ENCODE data around the gene RAPGEF1.

Gene RAPGEF1

DNA sequence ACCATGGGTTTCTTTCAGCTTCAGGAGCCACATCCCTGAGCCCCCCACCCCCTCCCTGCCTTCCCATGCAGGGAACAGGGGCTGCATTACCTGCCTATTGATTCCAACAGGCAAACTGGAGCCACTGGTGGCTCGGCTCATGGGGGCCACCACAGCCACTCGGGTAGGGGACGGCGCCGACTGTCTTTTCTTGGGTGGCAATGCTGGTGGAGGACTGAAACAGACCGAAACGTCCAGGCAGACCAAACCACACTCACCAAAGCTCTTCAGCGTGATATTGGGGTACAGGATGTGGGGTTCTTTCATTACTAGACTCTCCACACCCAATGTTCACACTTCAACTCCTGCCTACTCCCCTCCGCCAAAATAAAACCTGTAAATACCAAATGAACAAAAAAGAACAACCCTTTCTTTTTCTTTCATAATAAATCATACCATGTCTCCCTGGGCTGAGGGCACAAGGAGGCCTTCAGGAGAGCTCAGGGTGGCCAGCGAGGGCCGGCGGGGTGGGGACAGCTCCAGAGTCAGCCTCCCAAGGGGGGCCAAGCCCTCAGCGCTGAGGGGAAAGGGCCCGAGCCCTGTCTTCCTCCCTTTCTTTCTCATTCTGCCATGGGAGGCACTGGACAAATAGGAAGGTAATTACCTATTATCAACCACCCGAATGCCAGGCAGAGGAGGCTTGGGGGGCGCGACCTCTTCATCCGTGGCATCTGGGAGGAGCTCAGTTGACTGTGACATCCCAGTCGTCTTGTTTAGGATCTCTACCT lies 111.2 kb downstream of the RAPGEF1 start:
- Histone ChIP-seq H3K36me3 (ENCODE audit: low read length) (peaks cover 4% of the 10 kb centered on the region; the same call in 1 of the 2 replicates), H3K9ac (ENCODE audit: low read length) (no peak overlapping the region), H2AFZ (ENCODE audit: low read depth, low read length, severe bottlenecking) (no peak overlapping the region), H3K27me3 (ENCODE audit: low read length) (no peaks in the 10 kb centered on the region), H3K4me2 (ENCODE audit: low read depth, low read length, poor library complexity, severe bottlenecking) (no peak overlapping the region), H3K9me2 (replicated peaks; ENCODE audit: insufficient read depth, low read length) (no peaks in the 10 kb centered on the region), H3F3A (ENCODE audit: insufficient read depth) (peaks cover 7% of the 10 kb centered on the region; the same call in 1 of the 2 replicates), H3K79me2 (ENCODE audit: insufficient read depth, low read length) (no peaks in the 10 kb centered on the region), H4K20me1 (ENCODE audit: low read depth, low read length) (no peaks in the 10 kb centered on the region), H3K4me3 (ENCODE audit: insufficient read depth, low read length, poor library complexity, severe bottlenecking) (no peak overlapping the region), H3K9me3 (ENCODE audit: insufficient read depth, low read length) (no peaks in the 10 kb centered on the region), H3K27ac (ENCODE audit: low read depth, low read length) (no peak overlapping the region)
- TF ChIP-seq, protein P1, sequence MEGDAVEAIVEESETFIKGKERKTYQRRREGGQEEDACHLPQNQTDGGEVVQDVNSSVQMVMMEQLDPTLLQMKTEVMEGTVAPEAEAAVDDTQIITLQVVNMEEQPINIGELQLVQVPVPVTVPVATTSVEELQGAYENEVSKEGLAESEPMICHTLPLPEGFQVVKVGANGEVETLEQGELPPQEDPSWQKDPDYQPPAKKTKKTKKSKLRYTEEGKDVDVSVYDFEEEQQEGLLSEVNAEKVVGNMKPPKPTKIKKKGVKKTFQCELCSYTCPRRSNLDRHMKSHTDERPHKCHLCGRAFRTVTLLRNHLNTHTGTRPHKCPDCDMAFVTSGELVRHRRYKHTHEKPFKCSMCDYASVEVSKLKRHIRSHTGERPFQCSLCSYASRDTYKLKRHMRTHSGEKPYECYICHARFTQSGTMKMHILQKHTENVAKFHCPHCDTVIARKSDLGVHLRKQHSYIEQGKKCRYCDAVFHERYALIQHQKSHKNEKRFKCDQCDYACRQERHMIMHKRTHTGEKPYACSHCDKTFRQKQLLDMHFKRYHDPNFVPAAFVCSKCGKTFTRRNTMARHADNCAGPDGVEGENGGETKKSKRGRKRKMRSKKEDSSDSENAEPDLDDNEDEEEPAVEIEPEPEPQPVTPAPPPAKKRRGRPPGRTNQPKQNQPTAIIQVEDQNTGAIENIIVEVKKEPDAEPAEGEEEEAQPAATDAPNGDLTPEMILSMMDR (IDR thresholded peaks at IDR 0.05; ENCODE audit: insufficient read depth, low read length, poor library complexity, severe bottlenecking), result no peak
- no peak for TF ChIP-seq EZH2phosphoT487 (conservative IDR thresholded peaks at IDR 0.05; ENCODE audit: low read length)

DNA sequence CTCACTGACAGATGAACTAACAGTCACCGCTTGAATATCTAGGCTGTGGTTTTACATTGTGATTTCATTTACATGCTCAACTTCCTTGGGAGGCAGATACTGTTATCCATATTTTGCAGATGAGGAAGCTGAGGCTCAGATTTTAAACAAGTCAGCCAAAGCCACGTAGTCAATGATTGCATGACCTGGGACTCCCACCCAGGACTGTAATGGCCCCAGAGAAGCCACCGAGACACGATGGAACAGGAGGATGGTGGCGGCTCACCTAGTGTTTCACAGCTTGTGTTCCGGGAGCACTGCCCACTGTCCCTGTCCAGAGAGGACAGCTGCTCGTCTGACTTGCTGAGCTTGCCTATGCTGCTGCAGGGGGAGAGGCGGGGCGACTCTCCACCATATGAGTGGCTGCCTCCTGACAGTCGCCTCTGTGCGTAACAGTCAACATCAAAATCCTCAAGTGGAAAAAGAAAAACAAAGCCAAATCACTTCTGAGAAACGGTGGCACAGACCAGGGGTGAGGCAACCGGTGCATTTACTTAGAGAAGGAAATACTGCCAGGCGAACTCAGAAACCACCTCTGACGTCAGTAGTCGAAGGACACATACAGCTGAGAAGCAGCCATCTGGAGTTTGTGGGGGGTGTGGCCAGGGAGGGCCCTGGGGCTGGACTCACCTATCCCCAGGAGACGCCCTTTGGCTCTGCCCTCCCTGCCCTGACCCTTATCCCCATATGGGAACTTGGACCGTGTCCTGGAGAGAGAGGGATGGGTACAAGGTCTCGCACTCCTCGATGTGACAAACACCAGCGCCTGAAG lies 112.0 kb downstream of the RAPGEF1 start:
- Histone ChIP-seq H3F3A (ENCODE audit: insufficient read depth) (peaks cover 7% of the 10 kb centered on the region; the same call in 1 of the 2 replicates), H3K9me2 (replicated peaks; ENCODE audit: insufficient read depth, low read length) (no peaks in the 10 kb centered on the region), H2AFZ (ENCODE audit: low read depth, low read length, severe bottlenecking) (no peak overlapping the region), H4K20me1 (ENCODE audit: low read depth, low read length) (no peaks in the 10 kb centered on the region), H3K4me3 (ENCODE audit: insufficient read depth, low read length, poor library complexity, severe bottlenecking) (no peak overlapping the region), H3K79me2 (ENCODE audit: insufficient read depth, low read length) (no peaks in the 10 kb centered on the region), H3K9ac (ENCODE audit: low read length) (no peak overlapping the region), H3K36me3 (ENCODE audit: low read length) (peaks cover 4% of the 10 kb centered on the region; the same call in 1 of the 2 replicates), H3K27ac (ENCODE audit: low read depth, low read length) (no peak overlapping the region), H3K9me3 (ENCODE audit: insufficient read depth, low read length) (no peaks in the 10 kb centered on the region), H3K4me2 (ENCODE audit: low read depth, low read length, poor library complexity, severe bottlenecking) (no peak overlapping the region), H3K27me3 (ENCODE audit: low read length) (no peaks in the 10 kb centered on the region)
- TF ChIP-seq, protein P1 (IDR thresholded peaks at IDR 0.05; ENCODE audit: insufficient read depth, low read length, poor library complexity, severe bottlenecking), result no peak
- no peak for TF ChIP-seq EZH2phosphoT487 (conservative IDR thresholded peaks at IDR 0.05; ENCODE audit: low read length)

DNA sequence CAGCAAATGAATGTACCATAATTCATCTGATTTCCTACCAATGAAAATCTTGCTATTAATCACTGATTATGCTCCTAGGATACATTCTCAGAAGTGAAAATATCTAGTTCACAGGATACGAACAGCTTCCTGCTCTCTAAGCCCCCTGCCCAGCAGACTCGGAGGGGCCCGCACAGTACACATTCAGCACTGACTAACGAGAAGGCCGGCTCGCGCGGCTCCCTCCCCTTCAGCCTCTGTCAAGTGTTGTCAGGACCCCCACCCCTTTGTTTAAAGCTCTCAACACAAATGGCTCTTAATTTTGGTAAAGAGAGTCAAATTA lies 112.6 kb downstream of the RAPGEF1 start:
- no peak for TF ChIP-seq EZH2phosphoT487 (conservative IDR thresholded peaks at IDR 0.05; ENCODE audit: low read length)
- TF ChIP-seq, protein P1 (IDR thresholded peaks at IDR 0.05; ENCODE audit: insufficient read depth, low read length, poor library complexity, severe bottlenecking), result no peak
- H2AFZ ChIP-seq (ENCODE audit: low read depth, low read length, severe bottlenecking), result no peak overlapping the region
- no peak overlapping the region for H3K4me2 ChIP-seq (ENCODE audit: low read depth, low read length, poor library complexity, severe bottlenecking)
- no peaks in the 10 kb centered on the region for H3K79me2 ChIP-seq (ENCODE audit: insufficient read depth, low read length)
- H3K27ac ChIP-seq (ENCODE audit: low read depth, low read length), result no peak overlapping the region
- no peaks in the 10 kb centered on the region for H3K36me3 ChIP-seq (ENCODE audit: low read length)
- H3K27me3 ChIP-seq (ENCODE audit: low read length), result no peaks in the 10 kb centered on the region
- no peaks in the 10 kb centered on the region for H3K9me3 ChIP-seq (ENCODE audit: insufficient read depth, low read length)
- peaks cover under 1% of the 10 kb centered on the region; the same call in 1 of the 2 replicates for H3F3A ChIP-seq (ENCODE audit: insufficient read depth)
- no peak overlapping the region for H3K9ac ChIP-seq (ENCODE audit: low read length)
- H3K9me2 ChIP-seq (replicated peaks; ENCODE audit: insufficient read depth, low read length), result no peaks in the 10 kb centered on the region
- no peak overlapping the region for H3K4me3 ChIP-seq (ENCODE audit: insufficient read depth, low read length, poor library complexity, severe bottlenecking)
- H4K20me1 ChIP-seq (ENCODE audit: low read depth, low read length), result no peaks in the 10 kb centered on the region

Data from SU-DHL-6 (cell line).